Keratinocyte (primary cell): ENCODE results near the gene ATG9A.

Experiments
- CTCF ChIP-seq, 3 experiments: IDR thresholded peaks in 1 of 3; conservative IDR thresholded peaks in 1 of 3; optimal IDR thresholded peaks in 1 of 3; 2 replicates in 2 of 3; 3 replicates in 1 of 3; pipeline versions ENCODE3 to v1.5.1; 2011; ENCODE audit warnings: low read length in 3 of 3, mild to moderate bottlenecking in 3 of 3, moderate library complexity in 2 of 3, control low read depth in 1 of 3, inconsistent platforms in 1 of 3; ENCODE audit not compliant: insufficient read depth in 2 of 3; ENCODE audit errors: extremely low read depth in 1 of 3
- EZH2 ChIP-seq: IDR thresholded peaks from one replicate; pipeline ENCODE4 v1.6.1; 2012; ENCODE audit warnings: inconsistent platforms, mild to moderate bottlenecking, low read length, moderate library complexity

- no peak for TF ChIP-seq EZH2
- no peak for TF ChIP-seq CTCF (optimal IDR thresholded peaks at IDR 0.05 in 1 of 3, IDR thresholded peaks at IDR 0.05 in 1 of 3, conservative IDR thresholded peaks at IDR 0.05 in 1 of 3; ENCODE audit: extremely low read depth in 1 of 3, insufficient read depth in 2 of 3, low read length in 3 of 3)
Measured at GRCh38 chr2:219250049-219250781, 20.8 kb upstream of the ATG9A start.
